SK-N-MC (cell line): Measurements from ENCODE around the gene SMAD6.

Source experiments
- EZH2 ChIP-seq: fragments of 200-600 bp; sonication (generic); IDR thresholded peaks from one replicate; pipeline ENCODE4 v1.6.1; 2017; ENCODE audit warnings: antibody characterized with exemption
- FOXP2 ChIP-seq: optimal IDR thresholded peaks from 2 replicates; pipeline ENCODE3; 2011; ENCODE audit warnings: mild to moderate bottlenecking, moderate library complexity; ENCODE audit not compliant: insufficient read depth; ENCODE audit errors: extremely low read length, control extremely low read depth
- POLR2AphosphoS5 ChIP-seq: IDR thresholded peaks from 2 replicates; pipeline ENCODE4 v1.6.1; 2012; ENCODE audit warnings: mild to moderate bottlenecking, low read depth, low read length, borderline replicate concordance

DNA sequence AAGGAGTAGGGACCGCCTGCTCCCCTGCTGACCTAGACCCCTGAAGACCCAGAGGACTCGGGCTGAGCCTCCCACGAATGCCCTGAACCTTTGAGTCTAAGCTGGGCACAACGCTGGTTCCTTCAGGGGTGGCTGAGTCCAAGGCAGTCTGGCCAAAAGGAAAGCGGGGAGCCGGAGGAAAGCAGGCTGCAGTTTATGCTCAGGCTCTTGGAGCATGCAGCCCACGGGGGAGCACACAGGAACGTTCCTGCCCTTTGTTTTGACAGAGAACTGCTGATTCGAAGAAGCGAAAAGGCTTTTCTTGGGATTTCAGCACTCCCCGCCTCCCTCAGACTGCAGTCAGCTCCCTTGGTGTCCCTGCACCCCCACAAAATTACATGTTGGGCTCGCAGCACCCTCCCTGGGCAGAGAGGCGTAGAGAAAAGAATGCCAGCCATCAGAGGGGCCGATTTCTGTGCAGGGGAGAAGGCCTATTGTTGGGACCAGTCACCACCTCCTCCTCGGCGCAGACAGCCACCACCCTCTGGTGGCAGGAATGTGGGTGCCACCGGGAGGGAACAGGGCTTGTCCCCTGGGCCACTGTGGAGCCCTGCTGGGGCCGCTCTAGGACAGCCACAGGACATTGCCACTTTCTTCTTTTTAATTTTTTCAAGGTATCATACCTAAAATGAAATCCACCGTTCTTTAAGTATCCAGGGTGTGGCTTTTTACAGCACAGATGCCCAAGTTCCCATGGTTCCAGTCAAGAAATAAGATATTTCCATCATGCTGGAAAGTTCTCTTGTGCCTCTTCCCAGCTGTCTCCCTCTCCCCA lies 72.2 kb downstream of the SMAD6 start:
- TF ChIP-seq EZH2 (no peak), POLR2AphosphoS5 (no peak), FOXP2 (no peak)
